Sigmoid colon (tissue), 7 donors: Measurements from ENCODE around the gene DEPDC7. TPM values are rescaled to one million over a fixed set of nuclear protein-coding genes. Genes with fewer than 3 reads are reported as not detected.
"Not testable (repeated sequence)": the region's sequence is repeated elsewhere in the genome, so short reads cannot be mapped to it uniquely, and the experiment has no call there.

Experiments used
- DNase-seq: peaks from one replicate; pipeline ENCODE4 v3.0.0-alpha.2; 2019
- H3K27ac ChIP-seq, 4 donors: fragments of 200-600 bp; sonication (generic); one replicate each; pipeline ENCODE4 v1.5.1; 2016 to 2019; ENCODE audit warnings: mild to moderate bottlenecking in 1 of 4
- H3K27me3 ChIP-seq, 3 donors: fragments of 200-600 bp; sonication (generic); one replicate each; pipeline ENCODE4 v1.5.1; 2019; ENCODE audit warnings: mild to moderate bottlenecking in 1 of 3
- H3K36me3 ChIP-seq, 4 donors: fragments of 200-600 bp; sonication (generic); one replicate each; pipeline ENCODE4 v1.5.1; 2016 to 2019
- H3K4me1 ChIP-seq, 4 donors: fragments of 200-600 bp; sonication (generic); one replicate each; pipeline ENCODE4 v1.5.1; 2017 to 2019
- H3K4me3 ChIP-seq, 4 donors: fragments of 200-600 bp; sonication (generic); one replicate each; pipeline ENCODE4 v1.5.1; 2017 to 2019; ENCODE audit warnings: mild to moderate bottlenecking in 2 of 4, moderate library complexity in 1 of 4
- H3K9me3 ChIP-seq, 4 donors: fragments of 200-600 bp in 3 of 4; sonication (generic) in 3 of 4; one replicate each; pipeline versions ENCODE4 v1.5.1 to v1.6.1; 2013 to 2019
- EP300 ChIP-seq, 4 donors: sonication (generic); formaldehyde crosslinking; IDR thresholded peaks; one replicate each; pipeline ENCODE4 v1.6.1; 2017; ENCODE audit warnings: antibody characterized with exemption in 4 of 4
- POLR2A ChIP-seq, 2 donors: fragments of 450-650 bp; IDR thresholded peaks; one replicate each; pipeline ENCODE4 v1.6.1; 2016; ENCODE audit warnings: antibody characterized with exemption in 2 of 2, mild to moderate bottlenecking in 2 of 2, moderate library complexity in 2 of 2
- POLR2AphosphoS5 ChIP-seq, 4 donors: sonication (generic); formaldehyde crosslinking; IDR thresholded peaks; one replicate each; pipeline ENCODE4 v1.6.1; 2017; ENCODE audit warnings: antibody characterized with exemption in 4 of 4
- WGBS, 2 donors: extraction: QIAGEN DNeasy Blood & Tissue Kit; methylation state at CpG; one replicate each; pipeline ENCODE4 v1.1.7; 2013; 5-methylcytosine and 5-hydroxymethylcytosine counted together
- intact Hi-C: fragments of 100-400 bp; cut with DNase I; formaldehyde crosslinking; loops from one replicate; pipeline ENCODE4 v1.15.1; 2023
- polyA plus RNA-seq, 3 donors: library from polyadenylated mRNA; stranded (reverse); fragments of 200-250 nt; gene quantifications; one replicate each; pipeline ENCODE4 v1.2.3, GENCODE V29; 2013
- total RNA-seq, 4 donors: library from RNA; depleted of rRNA; stranded (reverse); fragments of >200 nt; gene quantifications; one replicate each; pipeline ENCODE4 v1.1.0, GENCODE V29; 2016
- TF ChIP-seq, protein P1 (sequence below), 4 experiments: fragments of 450-650 bp in 3 of 4; fragments of 200-600 bp in 1 of 4; IDR thresholded peaks; one replicate each; pipeline ENCODE4 v1.5.1; 2016 to 2019; ENCODE audit warnings: antibody characterized with exemption in 4 of 4, mild to moderate bottlenecking in 3 of 4, moderate library complexity in 2 of 4
- donor health status: healthy with polysubstance abuse.
- donor health status: Bipolar disorder and iron deficiency.
- donor health status: healthy.

The DEPDC7 gene
- total and polyA plus RNA-seq, 7 donors = 2.0 to 7.5 (median 3.8) TPM

DNA sequence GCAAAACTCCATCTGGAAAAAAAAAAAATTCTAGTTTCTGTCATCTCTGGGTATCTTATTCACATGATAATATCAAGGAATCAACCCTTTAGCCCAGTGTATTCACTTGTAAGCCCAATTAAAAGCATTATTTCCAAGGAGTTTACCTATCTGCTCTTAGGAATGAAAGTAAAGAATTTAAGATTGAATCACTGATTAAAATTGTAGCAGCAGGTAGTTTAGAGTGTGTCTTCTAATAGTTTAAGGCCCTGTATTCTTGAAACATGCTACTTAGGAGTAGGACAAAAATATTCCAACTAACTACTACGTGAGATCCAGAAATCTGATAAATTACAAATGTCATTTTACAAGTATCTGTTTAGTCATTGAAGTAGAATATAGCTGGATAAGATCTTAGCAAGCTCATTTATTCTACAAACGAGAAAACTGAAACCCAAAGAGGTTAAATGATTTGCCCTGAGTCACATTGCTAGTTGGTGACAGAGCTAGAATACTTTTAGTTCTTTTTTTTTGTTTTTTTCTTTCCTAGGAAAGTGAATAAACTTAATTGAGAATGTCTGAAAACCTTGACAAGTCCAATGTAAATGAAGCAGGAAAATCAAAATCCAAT lies 27.6 kb downstream of the DEPDC7 start:
- Histone ChIP-seq H3K27ac (no peak overlapping the region), H3K36me3 (peaks cover 0 to 39% (median 8%) of the 10 kb centered on the region in 4 donors), H3K4me3 (no peak overlapping the region), H3K9me3 (no peaks in the 10 kb centered on the region), H3K27me3 (no peaks in the 10 kb centered on the region), H3K4me1 (peaks cover 0 to 34% (median 21%) of the 10 kb centered on the region in 4 donors)
- TF ChIP-seq POLR2AphosphoS5 (IDR thresholded peaks at IDR 0.05) = no peak
- TF ChIP-seq EP300 (IDR thresholded peaks at IDR 0.05) = no peak
- WGBS, 2 donors = 75 to 86% methylated on average over 2 of the region's 2 CpGs
- DNase-seq = no peak
- intact Hi-C loops = no loop called here

DNA sequence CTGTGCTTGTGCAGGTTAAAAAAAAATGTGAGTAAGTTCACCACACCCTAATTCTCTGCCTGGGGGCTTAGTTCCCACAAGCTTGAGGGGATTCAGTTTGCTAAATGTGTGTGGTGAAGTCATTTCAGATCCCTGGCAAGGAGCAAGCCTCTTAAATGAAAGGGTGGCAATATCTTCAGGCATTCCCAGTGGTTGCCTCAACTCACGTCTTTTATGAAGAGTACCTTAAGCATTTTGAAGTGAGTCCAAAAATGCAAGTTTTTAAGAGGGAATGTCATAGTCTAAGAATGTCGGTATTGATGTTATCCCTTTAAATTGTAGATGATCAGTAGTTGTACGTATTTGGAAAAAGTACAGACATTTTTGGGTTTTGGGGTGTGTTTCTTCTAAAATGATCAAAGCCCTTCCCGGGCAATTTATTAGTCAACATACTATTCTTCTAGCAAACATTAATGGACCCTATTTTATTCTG lies 28.6 kb downstream of the DEPDC7 start:
- Histone ChIP-seq H3K4me1 (peaks cover 0 to 34% (median 19%) of the 10 kb centered on the region in 4 donors), H3K9me3 (no peaks in the 10 kb centered on the region), H3K27me3 (no peaks in the 10 kb centered on the region), H3K4me3 (no peak overlapping the region), H3K27ac (no peak overlapping the region), H3K36me3 (peaks cover 0 to 39% (median 8%) of the 10 kb centered on the region in 4 donors)
- no peak for DNase-seq
- no peak for TF ChIP-seq POLR2A (IDR thresholded peaks at IDR 0.05)
- TF ChIP-seq, protein P1, sequence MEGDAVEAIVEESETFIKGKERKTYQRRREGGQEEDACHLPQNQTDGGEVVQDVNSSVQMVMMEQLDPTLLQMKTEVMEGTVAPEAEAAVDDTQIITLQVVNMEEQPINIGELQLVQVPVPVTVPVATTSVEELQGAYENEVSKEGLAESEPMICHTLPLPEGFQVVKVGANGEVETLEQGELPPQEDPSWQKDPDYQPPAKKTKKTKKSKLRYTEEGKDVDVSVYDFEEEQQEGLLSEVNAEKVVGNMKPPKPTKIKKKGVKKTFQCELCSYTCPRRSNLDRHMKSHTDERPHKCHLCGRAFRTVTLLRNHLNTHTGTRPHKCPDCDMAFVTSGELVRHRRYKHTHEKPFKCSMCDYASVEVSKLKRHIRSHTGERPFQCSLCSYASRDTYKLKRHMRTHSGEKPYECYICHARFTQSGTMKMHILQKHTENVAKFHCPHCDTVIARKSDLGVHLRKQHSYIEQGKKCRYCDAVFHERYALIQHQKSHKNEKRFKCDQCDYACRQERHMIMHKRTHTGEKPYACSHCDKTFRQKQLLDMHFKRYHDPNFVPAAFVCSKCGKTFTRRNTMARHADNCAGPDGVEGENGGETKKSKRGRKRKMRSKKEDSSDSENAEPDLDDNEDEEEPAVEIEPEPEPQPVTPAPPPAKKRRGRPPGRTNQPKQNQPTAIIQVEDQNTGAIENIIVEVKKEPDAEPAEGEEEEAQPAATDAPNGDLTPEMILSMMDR (IDR thresholded peaks at IDR 0.05) = no peak
- TF ChIP-seq EP300 (IDR thresholded peaks at IDR 0.05) = no peak
- TF ChIP-seq POLR2AphosphoS5 (IDR thresholded peaks at IDR 0.05) = no peak
- intact Hi-C loops = no loop called here
- WGBS, 2 donors = 96% methylated on average over 4 of the region's 4 CpGs

DNA sequence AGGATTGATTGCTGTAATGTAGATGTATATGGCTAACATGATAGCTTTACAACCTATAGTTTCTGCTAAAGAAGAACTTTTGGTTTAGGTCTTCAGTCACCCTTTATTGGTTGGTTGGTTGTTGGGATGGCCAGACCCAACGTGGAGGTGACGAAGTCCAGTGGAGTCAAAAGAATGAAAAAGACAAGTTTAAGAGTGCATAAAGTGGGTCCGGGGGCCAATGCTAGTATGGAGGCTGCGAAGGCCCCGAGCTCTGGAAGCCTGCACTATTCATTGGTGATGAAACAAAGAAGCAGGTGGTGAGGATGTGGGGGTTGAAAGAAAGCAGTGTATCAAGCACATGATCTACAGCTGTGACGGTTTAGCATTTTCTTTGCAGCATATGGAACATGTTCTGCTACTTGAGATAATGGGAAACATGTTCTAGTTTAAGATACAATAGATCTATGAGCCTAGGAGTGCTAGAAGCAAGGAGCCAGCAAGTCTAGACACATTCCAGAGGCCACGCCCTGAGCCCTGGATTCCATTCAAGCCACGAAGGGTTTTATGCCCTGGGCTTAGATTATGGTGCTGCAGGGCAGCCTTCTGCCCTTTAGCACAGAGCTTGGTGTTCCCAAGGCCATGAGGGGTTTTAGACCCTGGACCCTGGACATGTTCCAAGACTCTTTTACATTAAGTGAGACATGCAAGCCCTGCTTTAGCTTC lies 30.0 kb downstream of the DEPDC7 start:
- peaks cover 0 to 27% (median 14%) of the 10 kb centered on the region in 4 donors for H3K4me1 ChIP-seq
- DNase-seq = no peak
- H3K27ac ChIP-seq = no peak overlapping the region
- TF ChIP-seq POLR2AphosphoS5 (IDR thresholded peaks at IDR 0.05) (no peak), POLR2A (IDR thresholded peaks at IDR 0.05) (no peak), EP300 (IDR thresholded peaks at IDR 0.05) (no peak)
- TF ChIP-seq, protein P1 (IDR thresholded peaks at IDR 0.05) = no peak
- intact Hi-C loops = no loop called here
- H3K9me3 ChIP-seq = no peaks in the 10 kb centered on the region
- H3K36me3 ChIP-seq = peaks cover 0 to 39% (median 8%) of the 10 kb centered on the region in 4 donors
- H3K4me3 ChIP-seq = no peak overlapping the region
- H3K27me3 ChIP-seq = no peaks in the 10 kb centered on the region
- WGBS, 2 donors = 73 to 89% methylated on average over 8 of the region's 8 CpGs

DNA sequence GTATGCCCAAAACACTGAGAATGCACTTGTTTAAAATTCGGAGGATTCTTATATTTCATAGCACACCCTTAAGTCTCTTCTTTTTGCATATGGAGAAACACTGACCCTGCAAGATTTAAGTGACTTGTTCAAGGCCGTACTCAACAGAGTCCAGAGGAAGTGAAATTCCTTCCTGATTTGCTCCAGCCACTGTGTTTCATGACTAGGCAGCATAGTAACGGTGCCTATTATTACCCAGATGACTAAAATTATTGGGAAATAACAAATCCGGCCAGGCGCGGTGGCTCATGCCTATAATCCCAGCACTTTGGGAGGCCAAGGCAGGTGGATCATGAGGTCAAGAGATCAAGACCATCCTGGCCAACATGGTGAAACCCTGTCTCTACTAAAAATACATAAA lies 33.0 kb downstream of the DEPDC7 start:
- DNase-seq, H3K27ac ChIP-seq, H3K9me3 ChIP-seq, H3K4me3 ChIP-seq, H3K27me3 ChIP-seq, intact Hi-C loops: not testable (repeated sequence)
- peaks cover 0 to 37% (median 8%) of the 10 kb centered on the region in 4 donors for H3K36me3 ChIP-seq
- H3K4me1 ChIP-seq = peaks cover 0 to 13% (median 3%) of the 10 kb centered on the region in 4 donors
- 87 to 90% methylated on average over 6 of the region's 6 CpGs for WGBS, 2 donors

DNA sequence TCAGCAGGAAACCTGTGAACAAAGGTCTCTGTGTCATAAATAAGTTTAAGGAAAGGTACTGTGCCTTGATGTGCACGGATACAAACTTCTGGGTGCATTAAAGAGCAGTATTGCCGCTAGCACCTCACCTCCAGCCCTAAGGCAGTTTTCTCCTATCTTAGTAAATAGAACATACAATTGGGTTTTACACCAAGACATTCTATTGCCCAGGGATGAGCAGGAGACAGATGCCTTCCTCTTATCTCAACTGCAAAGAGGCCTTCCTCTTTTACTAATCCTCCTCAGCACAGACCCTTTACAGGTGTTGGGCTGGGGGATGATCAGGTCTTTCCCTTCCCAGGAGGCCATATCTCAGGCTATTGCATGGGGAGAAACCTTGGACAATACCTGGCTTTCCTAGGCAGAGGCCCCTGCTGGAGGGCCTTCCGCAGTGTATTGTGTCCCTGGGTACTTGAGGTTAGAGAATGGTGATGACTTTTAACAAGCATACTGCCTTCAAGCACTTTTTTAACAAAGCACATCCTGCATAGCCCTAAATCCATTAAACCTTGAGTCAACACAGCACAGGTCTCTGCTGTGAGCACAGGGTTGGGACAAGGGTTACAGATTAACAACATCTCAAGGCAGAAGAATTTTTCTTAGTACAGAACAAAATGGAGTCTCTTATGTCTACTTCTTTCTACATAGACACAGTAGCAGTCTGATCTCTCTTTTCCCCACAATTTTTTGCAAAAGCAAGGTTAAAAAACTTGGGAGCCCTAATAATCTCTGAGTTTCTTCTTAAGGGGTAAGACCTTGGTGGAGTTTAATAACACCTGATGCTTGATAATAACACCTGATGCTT lies 34.1 kb downstream of the DEPDC7 start:
- 29 to 70% methylated on average over 3 of the region's 3 CpGs for WGBS, 2 donors
- H3K9me3 ChIP-seq, H3K27me3 ChIP-seq, H3K4me3 ChIP-seq, intact Hi-C loops, H3K27ac ChIP-seq, DNase-seq: not testable (repeated sequence)
- Histone ChIP-seq H3K4me1 (peaks cover 0 to 10% (median 0%) of the 10 kb centered on the region in 4 donors), H3K36me3 (peaks cover 0 to 30% (median 4%) of the 10 kb centered on the region in 4 donors)

DNA sequence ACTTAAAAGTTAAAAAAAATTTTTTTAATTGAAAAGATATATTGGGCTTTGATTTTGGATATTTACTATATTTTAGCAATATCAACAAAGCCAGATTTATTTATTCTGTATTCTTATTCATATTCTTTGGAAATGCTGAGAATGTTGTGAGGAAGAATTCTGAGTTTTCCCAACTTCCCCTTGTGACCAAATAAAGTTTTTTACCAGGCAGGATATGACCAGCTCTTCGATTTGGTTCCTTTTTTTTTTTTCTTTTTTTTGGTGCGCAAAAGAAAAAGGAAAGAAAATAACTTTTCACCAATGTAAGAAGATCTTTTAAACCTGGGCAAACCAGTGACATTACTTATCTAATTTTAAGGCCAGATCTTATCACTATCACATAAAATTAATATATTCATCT lies 36.6 kb downstream of the DEPDC7 start:
- peaks cover 0 to 1% (median 0%) of the 10 kb centered on the region in 4 donors for H3K4me1 ChIP-seq
- no peak for TF ChIP-seq POLR2AphosphoS5 (IDR thresholded peaks at IDR 0.05)
- no peak for TF ChIP-seq POLR2A (IDR thresholded peaks at IDR 0.05)
- no peaks in the 10 kb centered on the region for H3K27me3 ChIP-seq
- 63 to 80% methylated on average over 2 of the region's 2 CpGs for WGBS, 2 donors
- DNase-seq = no peak
- H3K36me3 ChIP-seq = peaks cover 0 to 25% (median 2%) of the 10 kb centered on the region in 4 donors
- intact Hi-C loops = no loop called here
- H3K4me3 ChIP-seq = no peak overlapping the region
- no peak overlapping the region for H3K27ac ChIP-seq
- H3K9me3 ChIP-seq = no peaks in the 10 kb centered on the region
